GM18951 (cell line): ENCODE measurements around the gene ZNF559.

Source experiments
- POLR2A ChIP-seq: IDR thresholded peaks from 4 replicates; pipeline ENCODE4 v1.6.1; 2011; ENCODE audit warnings: mild to moderate bottlenecking; ENCODE audit not compliant: insufficient read length, insufficient read depth; ENCODE audit errors: extremely low read depth
- in situ Hi-C: fragments of 300-500 bp; cut with MboI; formaldehyde crosslinking; loops from one replicate; pipeline ENCODE4 v1.12.0; 2022; ENCODE audit warnings: low sequenced_read_pairs, mixed read lengths, inconsistent platforms; ENCODE audit not compliant: unreplicated experiment

ZNF559 gene

GRCh38 chr19:9323557-9323918, 441 bp upstream of the ZNF559 start:
- in situ Hi-C loops, result no loop called here
- TF ChIP-seq POLR2A, result no peak

- in situ Hi-C loops, result no loop called here
- no peak for TF ChIP-seq POLR2A
Measured at GRCh38 chr19:9324584-9324962, 594 bp downstream of the ZNF559 start.

GRCh38 chr19:9329999-9330398, 6.0 kb downstream of the ZNF559 start:
- no peak for TF ChIP-seq POLR2A
- in situ Hi-C loops, result no loop called here

- in situ Hi-C loops, result no loop called here
- no peak for TF ChIP-seq POLR2A
Measured at GRCh38 chr19:9342610-9343304, 18.8 kb downstream of the ZNF559 start.

- no peak for TF ChIP-seq POLR2A
- in situ Hi-C loops, result no loop called here
Measured at GRCh38 chr19:9345005-9345404, 21.0 kb downstream of the ZNF559 start.

GRCh38 chr19:9348253-9348652, 24.3 kb downstream of the ZNF559 start:
- no peak for TF ChIP-seq POLR2A
- in situ Hi-C loops, result no loop called here

GRCh38 chr19:9348671-9349070, 24.7 kb downstream of the ZNF559 start:
- TF ChIP-seq POLR2A, result no peak
- in situ Hi-C loops, result no loop called here

- in situ Hi-C loops, result no loop called here
- no peak for TF ChIP-seq POLR2A
Measured at GRCh38 chr19:9352505-9352904, 28.5 kb downstream of the ZNF559 start.

GRCh38 chr19:9353011-9353410, 29.0 kb downstream of the ZNF559 start:
- no peak for TF ChIP-seq POLR2A
- in situ Hi-C loops, result no loop called here

GRCh38 chr19:9354651-9355050, 30.7 kb downstream of the ZNF559 start:
- no peak for TF ChIP-seq POLR2A
- in situ Hi-C loops, result no loop called here

- in situ Hi-C loops, result no loop called here
- no peak for TF ChIP-seq POLR2A
Measured at GRCh38 chr19:9362905-9363304, 38.9 kb downstream of the ZNF559 start, which contains the start of gene ZNF177. Gene ZNF177, plus strand, starts transcription at chr19:9363013. Its CDS starts 15,299 bp downstream, at chr19:9378312.

GRCh38 chr19:9370738-9371619, 47.0 kb downstream of the ZNF559 start:
- TF ChIP-seq POLR2A, result no peak
- in situ Hi-C loops, result no loop called here

GRCh38 chr19:9381361-9381785, 57.4 kb downstream of the ZNF559 start:
- no peak for TF ChIP-seq POLR2A
- in situ Hi-C loops, result no loop called here
